ENCODE measurements around the gene PRM1. TPM values are rescaled to one million over a fixed set of nuclear protein-coding genes. Genes with fewer than 3 reads are reported as not detected.
A peak's percentile ranks its signal among the peaks of the same experiment; 100 is the strongest.

Gene PRM1
- total and polyA plus RNA-seq, 2 of the 13 experiments (the other 11 are each of a cell fraction or from before 2014, with no cell fraction given) = not detected

DNA sequence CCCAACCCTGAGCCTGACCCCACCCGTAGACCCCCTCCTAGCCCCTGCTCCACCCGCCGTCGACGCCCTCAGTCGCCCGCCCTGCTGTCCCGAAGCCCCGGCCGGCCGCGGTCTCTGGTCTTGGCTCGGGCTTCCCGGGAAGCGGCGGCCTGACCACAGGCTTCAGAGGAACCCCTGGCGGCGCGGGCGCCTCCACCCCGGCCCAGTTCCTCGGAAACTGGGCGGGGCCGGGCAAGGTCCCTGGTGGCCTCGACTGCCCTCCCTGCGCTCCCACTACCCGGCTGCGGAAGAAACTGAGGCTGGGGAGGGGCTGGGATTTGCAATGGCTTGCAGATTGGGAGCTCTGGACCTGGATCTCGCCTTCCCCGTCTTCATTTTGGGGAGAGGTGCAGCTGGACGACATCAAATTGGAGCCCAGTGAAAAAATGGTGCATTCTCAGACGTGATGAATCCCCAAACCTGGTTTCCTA, 24.4 kb downstream of the PRM1 start (continued):
- TF ChIP-seq, protein P1, sequence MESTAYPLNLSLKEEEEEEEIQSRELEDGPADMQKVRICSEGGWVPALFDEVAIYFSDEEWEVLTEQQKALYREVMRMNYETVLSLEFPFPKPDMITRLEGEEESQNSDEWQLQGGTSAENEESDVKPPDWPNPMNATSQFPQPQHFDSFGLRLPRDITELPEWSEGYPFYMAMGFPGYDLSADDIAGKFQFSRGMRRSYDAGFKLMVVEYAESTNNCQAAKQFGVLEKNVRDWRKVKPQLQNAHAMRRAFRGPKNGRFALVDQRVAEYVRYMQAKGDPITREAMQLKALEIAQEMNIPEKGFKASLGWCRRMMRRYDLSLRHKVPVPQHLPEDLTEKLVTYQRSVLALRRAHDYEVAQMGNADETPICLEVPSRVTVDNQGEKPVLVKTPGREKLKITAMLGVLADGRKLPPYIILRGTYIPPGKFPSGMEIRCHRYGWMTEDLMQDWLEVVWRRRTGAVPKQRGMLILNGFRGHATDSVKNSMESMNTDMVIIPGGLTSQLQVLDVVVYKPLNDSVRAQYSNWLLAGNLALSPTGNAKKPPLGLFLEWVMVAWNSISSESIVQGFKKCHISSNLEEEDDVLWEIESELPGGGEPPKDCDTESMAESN (CRISPR knock-in tag; conservative IDR thresholded peaks at IDR 0.05) = 0 out of 2 replicates have a peak, but pooled peaks have one; percentile 19
- TF ChIP-seq STAT6 (CRISPR knock-in tag; IDR thresholded peaks at IDR 0.05; ENCODE audit: borderline replicate concordance) (0 out of 2 replicates have a peak, but pooled peaks have one; percentile 10), ZNF567 (CRISPR knock-in tag; IDR thresholded peaks at IDR 0.05; ENCODE audit: borderline replicate concordance) (no peak), TBX3 (IDR thresholded peaks at IDR 0.05; ENCODE audit: borderline replicate concordance) (no peak), ZMAT3 (CRISPR knock-in tag; conservative IDR thresholded peaks at IDR 0.05) (peak; percentile 7; the same call in 1 of the 2 replicates), REPIN1 (CRISPR knock-in tag; IDR thresholded peaks at IDR 0.05; ENCODE audit: borderline replicate concordance, low read depth) (no peak; the same call in 1 of the 2 replicates), ZNF549 (CRISPR knock-in tag; IDR thresholded peaks at IDR 0.05) (no peak), PHF5A (CRISPR knock-in tag; IDR thresholded peaks at IDR 0.05; ENCODE audit: low read depth, unreplicated experiment) (no peak), ZNF724P (CRISPR knock-in tag; IDR thresholded peaks at IDR 0.05; ENCODE audit: borderline replicate concordance) (no peak), ZNF24 (IDR thresholded peaks at IDR 0.05) (no peak), MAZ (IDR thresholded peaks at IDR 0.05; ENCODE audit: borderline replicate concordance, low read depth, low read length) (no peak), MAZ (CRISPR knock-in tag; IDR thresholded peaks at IDR 0.05; ENCODE audit: low read depth) (no peak), KDM3A (CRISPR knock-in tag; IDR thresholded peaks at IDR 0.05; ENCODE audit: low read depth) (peak; percentile 15; the same call in 1 of the 2 replicates), HNF4G (IDR thresholded peaks at IDR 0.05; ENCODE audit: borderline replicate concordance, low read depth, low read length) (peak; percentile 58; the same call in 1 of the 2 replicates), HNF4G (CRISPR knock-in tag; IDR thresholded peaks at IDR 0.05; ENCODE audit: borderline replicate concordance, low read depth) (no peak; the same call in 1 of the 2 replicates), DPF2 (CRISPR knock-in tag; IDR thresholded peaks at IDR 0.05; ENCODE audit: borderline replicate concordance, low read depth) (peak; percentile 11; the same call in 1 of the 2 replicates)
- TF ChIP-seq, protein P2, sequence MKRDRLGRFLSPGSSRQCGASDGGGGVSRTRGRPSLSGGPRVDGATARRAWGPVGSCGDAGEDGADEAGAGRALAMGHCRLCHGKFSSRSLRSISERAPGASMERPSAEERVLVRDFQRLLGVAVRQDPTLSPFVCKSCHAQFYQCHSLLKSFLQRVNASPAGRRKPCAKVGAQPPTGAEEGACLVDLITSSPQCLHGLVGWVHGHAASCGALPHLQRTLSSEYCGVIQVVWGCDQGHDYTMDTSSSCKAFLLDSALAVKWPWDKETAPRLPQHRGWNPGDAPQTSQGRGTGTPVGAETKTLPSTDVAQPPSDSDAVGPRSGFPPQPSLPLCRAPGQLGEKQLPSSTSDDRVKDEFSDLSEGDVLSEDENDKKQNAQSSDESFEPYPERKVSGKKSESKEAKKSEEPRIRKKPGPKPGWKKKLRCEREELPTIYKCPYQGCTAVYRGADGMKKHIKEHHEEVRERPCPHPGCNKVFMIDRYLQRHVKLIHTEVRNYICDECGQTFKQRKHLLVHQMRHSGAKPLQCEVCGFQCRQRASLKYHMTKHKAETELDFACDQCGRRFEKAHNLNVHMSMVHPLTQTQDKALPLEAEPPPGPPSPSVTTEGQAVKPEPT (CRISPR knock-in tag; IDR thresholded peaks at IDR 0.05; ENCODE audit: low read depth) = no peak
- TF ChIP-seq, protein P3, sequence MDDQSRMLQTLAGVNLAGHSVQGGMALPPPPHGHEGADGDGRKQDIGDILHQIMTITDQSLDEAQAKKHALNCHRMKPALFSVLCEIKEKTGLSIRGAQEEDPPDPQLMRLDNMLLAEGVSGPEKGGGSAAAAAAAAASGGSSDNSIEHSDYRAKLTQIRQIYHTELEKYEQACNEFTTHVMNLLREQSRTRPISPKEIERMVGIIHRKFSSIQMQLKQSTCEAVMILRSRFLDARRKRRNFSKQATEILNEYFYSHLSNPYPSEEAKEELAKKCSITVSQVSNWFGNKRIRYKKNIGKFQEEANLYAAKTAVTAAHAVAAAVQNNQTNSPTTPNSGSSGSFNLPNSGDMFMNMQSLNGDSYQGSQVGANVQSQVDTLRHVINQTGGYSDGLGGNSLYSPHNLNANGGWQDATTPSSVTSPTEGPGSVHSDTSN (CRISPR knock-in tag; IDR thresholded peaks at IDR 0.05; ENCODE audit: borderline replicate concordance) = no peak
- TF ChIP-seq, protein P4, sequence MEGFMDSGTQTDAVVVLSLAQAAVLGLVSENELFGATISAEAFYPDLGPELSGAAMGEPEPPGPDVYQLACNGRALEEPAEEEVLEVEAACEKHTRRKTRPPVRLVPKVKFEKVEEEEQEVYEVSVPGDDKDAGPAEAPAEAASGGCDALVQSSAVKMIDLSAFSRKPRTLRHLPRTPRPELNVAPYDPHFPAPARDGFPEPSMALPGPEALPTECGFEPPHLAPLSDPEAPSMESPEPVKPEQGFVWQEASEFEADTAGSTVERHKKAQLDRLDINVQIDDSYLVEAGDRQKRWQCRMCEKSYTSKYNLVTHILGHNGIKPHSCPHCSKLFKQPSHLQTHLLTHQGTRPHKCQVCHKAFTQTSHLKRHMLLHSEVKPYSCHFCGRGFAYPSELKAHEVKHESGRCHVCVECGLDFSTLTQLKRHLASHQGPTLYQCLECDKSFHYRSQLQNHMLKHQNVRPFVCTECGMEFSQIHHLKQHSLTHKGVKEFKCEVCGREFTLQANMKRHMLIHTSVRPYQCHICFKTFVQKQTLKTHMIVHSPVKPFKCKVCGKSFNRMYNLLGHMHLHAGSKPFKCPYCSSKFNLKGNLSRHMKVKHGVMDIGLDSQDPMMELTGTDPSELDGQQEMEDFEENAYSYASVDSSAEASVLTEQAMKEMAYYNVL (CRISPR knock-in tag; IDR thresholded peaks at IDR 0.05; ENCODE audit: borderline replicate concordance) = no peak; the same call in 1 of the 2 replicates
